Measurements from ENCODE around the gene NOP16. TPM values are rescaled to one million over a fixed set of nuclear protein-coding genes. Genes with fewer than 3 reads are reported as not detected.
A peak's percentile ranks its signal among the peaks of the same experiment; 100 is the strongest.

NOP16 gene, protein sequence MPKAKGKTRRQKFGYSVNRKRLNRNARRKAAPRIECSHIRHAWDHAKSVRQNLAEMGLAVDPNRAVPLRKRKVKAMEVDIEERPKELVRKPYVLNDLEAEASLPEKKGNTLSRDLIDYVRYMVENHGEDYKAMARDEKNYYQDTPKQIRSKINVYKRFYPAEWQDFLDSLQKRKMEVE
- polyA plus RNA-seq, result 10 to 100 TPM; 19.5 to 76.3 (median 25.1) TPM

DNA sequence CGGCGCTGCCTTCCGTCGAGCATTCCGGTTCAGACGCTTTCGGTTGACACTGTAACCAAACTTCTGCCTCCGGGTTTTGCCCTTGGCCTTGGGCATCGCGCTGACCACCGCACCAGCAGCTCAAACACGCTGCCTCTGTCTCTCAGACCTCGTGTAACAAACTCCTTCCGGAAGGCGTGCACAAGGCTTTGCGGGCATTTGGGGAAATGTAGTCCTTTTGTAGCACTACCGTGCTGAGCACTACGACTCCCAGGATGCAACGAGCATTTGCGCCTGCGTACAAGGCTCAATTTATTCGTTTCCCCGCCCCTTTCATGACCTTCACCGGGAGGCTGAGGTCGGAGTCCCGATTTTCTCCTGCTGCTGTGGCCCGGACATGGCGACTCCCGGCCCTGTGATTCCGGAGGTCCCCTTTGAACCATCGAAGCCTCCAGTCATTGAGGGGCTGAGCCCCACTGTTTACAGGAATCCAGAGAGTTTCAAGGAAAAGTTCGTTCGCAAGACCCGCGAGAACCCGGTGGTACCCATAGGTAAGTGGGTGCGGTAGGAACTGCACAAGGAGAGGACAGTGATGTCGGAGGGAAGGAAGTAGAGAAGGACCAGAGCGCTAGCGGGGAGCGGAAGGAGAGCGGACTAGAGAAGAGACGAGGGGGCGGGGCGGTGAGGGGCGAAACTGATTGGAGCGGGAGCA is at the start of gene NOP16, which contains the start of gene HIGD2A:
Gene NOP16 (minus strand): TSS at position 155 of the 691 bp plus-strand sequence. CDS start 59 bp downstream, at position 96.
Gene HIGD2A (plus strand): TSS at position 308 of the 691 bp plus-strand sequence. CDS start 69 bp downstream, at position 377.
- peak within 1 kb of the TSS; percentile 86 for H3K27ac ChIP-seq (ENCODE audit: low read depth, low read length)
- WGBS, 3 donors, result 0 to 1% (median 1%) methylated on average over 47 of the region's 47 CpGs

DNA sequence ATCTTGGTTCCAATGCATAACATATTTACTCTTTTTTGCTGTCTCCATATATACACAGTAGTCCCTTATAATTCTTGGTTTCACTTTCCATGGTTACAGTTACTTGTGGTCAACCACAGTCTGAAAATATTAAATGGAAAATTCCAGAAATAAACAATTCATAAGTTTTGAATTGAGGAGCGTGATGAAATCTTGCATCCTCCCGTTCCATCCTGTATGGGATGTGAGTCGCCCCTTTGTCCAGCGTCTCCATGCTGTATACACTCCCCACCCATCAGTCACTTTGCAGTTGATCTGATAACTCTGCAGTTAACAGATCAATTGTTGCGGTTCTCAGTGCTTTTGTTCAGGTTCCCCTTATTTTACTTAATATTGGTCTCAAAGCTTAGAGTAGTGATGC is 48.3 kb upstream of the NOP16 start:
- H3K27ac ChIP-seq (ENCODE audit: low read depth, low read length), result no peak overlapping the region
- WGBS, 3 donors, result 23 to 47% (median 25%) methylated on average over 5 of the region's 5 CpGs

DNA sequence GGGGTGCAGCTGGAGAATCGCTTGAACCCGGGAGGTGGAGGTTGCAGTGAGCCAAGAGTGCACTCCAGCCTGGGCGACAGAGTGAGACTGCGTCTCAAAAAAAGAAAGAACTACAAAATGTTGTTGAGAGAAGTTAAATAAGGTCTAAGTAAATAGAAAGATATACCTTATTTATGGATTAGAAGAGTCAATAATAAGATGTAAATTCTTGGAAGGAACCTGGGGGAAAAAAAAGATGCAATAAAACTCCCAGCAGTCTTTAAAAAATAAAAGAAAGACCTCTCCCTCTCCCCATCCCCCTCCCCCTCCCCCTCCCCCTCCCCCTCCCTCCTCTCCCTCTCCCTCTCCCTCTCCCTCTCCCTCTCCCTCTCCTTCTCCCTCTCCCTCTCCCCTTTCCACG is 44.3 kb upstream of the NOP16 start:
- H3K27ac ChIP-seq (ENCODE audit: low read depth, low read length), result no peak overlapping the region
- 84 to 94% (median 91%) methylated on average over 4 of the region's 5 CpGs for WGBS, 3 donors

DNA sequence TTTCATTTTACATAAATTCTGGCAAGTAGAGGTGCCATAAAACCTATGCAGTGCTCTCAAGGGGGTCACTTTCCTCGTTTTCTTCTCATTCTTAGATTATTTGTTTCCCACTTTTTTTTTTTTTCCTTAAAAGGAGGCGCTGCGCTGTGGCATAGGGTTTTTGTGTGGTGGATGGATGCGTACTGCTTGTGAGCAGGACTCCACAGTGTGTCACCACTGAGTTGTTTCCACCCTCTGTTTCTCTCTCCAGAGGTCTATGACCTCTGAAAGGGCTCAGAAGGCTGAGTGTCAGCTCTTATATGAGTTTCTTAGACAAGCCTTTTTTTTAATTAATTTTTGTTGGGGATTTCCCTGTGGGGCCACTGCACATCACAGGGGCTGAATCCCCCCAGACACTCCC is 41.6 kb upstream of the NOP16 start:
- H3K27ac ChIP-seq (ENCODE audit: low read depth, low read length), result no peak overlapping the region
- WGBS, 3 donors, result 61 to 71% (median 69%) methylated on average over 4 of the region's 4 CpGs

DNA sequence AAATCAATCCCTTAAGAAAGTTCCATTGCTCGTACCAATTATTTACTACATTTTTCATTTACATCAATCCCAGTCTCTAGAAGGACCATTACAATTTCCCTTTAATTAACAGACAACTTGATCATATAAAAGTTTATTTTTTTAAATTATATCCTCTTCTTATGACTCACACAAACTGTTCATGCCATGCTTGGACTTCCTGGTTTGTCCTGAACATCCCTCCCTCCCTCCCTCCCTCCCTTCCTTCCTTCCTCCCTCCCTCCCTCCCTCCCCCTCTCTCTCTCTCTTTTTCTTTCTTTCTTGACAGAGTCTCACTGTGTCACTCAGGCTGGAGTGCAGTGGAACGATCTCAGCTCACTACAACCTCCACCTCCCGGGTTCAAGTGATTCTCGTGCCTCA is 39.6 kb upstream of the NOP16 start:
- 61 to 70% (median 68%) methylated on average over 4 of the region's 4 CpGs for WGBS, 3 donors
- no peak overlapping the region for H3K27ac ChIP-seq (ENCODE audit: low read depth, low read length)

DNA sequence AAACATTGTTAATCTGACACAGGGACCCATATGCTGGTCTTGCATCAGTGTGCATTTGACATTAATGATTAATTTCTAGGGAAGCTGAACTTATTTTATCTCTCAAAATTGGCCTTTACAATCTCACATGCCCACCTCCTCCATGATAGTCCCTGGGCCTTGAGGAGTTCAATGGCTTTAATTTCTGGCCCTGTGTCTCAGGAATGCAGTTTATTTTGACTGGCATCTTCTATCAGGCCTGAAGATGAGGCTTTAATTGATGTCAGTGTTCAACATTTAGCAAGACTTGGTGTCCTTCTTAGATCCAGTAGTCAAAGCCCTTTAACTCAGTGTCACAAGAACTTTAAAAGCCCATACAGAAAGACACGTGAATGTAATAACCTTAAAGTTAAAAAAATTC is 38.5 kb upstream of the NOP16 start:
- WGBS, 3 donors, result 69 to 95% (median 85%) methylated on average over 1 of the region's 1 CpG
- H3K27ac ChIP-seq (ENCODE audit: low read depth, low read length), result no peak overlapping the region

DNA sequence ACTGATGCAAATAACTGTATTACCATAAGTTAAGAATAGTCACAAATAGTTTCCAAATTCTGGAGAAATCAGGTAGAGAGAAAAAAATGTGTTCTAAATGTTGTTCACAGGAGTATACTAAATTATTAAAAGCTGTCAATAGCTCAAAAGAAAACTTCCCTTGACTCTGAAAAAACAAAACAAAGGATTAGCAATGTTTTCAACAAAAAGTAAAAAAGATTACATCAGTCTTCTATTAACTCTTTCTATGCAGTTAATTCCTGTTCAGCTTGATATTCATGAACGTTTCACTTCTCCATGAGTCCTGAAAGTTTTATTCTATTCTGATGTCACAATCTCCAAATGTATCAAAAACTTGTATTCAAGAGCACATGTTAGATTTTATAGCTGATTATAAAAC is 37.4 kb upstream of the NOP16 start:
- no peak overlapping the region for H3K27ac ChIP-seq (ENCODE audit: low read depth, low read length)
- WGBS, 3 donors, result 87 to 90% (median 88%) methylated on average over 1 of the region's 1 CpG

DNA sequence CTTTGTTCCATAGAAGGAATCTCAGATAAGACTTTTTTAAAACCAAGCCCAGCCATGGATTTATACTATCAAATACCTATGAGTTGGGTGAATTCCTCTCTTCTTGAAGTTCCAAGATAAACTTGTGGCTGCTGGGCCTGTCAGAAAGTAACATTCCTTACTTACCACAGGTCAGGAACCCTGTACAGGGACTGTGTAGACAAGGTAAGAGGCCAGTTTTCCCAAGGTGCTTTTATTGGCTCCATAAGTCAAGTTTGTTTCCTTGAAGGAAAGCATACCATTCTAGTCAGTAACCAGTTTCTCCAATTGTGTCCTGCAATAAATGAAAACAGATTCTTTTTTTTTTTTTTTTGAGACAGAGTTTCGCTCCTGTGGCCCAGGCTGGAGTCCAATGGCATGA is 36.7 kb upstream of the NOP16 start:
- 85 to 100% (median 100%) methylated on average over 1 of the region's 1 CpG for WGBS, 3 donors
- no peak overlapping the region for H3K27ac ChIP-seq (ENCODE audit: low read depth, low read length)

DNA sequence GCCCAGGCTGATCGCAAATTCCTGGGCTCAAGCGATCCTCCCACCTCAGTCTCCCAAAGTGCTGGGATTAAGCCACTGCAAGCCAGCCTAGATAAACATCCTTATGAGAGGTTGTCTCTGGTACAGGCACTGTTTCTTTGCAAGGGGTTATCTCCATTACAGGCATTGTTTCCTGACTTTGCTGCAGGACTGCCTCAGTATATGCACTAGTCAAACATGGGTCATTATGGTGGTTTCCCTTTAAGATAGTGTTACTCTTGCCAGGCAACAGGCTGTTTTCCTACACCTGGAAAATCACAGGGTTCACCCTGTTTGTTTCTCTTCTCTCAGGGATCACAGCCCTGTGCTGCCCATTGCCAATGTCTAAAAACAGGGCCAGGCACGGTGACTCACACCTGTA is 35.8 kb upstream of the NOP16 start:
- WGBS, 3 donors, result 74 to 92% (median 84%) methylated on average over 3 of the region's 3 CpGs
- H3K27ac ChIP-seq (ENCODE audit: low read depth, low read length), result no peak overlapping the region

DNA sequence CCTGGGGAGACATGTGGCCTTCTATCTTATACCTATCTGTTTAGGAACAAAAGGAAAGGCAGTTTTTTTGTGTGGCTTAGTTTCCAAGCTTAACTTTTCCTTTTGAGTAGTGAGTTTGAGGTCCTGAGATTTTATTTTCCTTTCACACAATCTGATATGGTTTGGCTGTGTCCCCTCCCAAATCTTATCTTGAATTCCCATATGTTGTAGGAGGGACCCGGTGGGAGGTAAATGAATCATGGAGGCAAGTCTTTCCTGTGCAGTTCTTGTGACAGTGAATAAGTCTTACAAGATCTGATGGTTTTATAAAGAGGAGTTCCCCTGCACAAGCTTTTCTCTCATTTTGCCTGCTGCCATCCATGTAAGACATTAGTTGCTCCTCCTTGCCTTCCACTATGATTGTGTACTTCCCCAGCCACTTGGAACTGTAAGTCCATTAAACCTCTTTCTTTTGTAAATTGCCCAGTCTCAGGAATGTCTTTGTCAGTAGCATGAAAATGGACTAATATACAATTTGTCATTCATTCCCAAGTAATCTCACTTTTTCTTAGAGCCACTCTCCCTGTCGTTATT is 32.7 kb upstream of the NOP16 start:
- H3K27ac ChIP-seq (ENCODE audit: low read depth, low read length), result no peak overlapping the region
- WGBS, 3 donors, result 61 to 64% (median 62%) methylated on average over 2 of the region's 2 CpGs

DNA sequence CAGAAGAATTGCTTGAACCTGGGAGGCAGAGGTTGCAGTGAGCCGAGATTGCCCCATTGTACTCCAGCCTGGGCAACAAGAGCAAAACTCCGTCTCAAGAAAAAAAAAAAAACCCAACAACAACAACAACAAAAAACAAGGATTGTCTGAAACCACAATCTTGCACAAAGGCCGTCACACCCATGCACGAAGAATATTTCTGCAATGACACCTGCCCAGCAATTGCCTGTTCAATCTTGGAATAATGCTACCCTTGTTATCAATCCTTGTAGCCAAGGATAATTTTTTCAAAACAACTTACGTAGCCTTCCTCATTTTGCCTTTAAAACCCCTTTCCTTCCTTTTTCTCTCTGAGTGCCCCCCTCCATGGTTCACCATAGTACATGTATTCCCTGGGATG is 31.7 kb upstream of the NOP16 start:
- no peak overlapping the region for H3K27ac ChIP-seq (ENCODE audit: low read depth, low read length)
- WGBS, 3 donors, result 81 to 87% (median 82%) methylated on average over 5 of the region's 5 CpGs

DNA sequence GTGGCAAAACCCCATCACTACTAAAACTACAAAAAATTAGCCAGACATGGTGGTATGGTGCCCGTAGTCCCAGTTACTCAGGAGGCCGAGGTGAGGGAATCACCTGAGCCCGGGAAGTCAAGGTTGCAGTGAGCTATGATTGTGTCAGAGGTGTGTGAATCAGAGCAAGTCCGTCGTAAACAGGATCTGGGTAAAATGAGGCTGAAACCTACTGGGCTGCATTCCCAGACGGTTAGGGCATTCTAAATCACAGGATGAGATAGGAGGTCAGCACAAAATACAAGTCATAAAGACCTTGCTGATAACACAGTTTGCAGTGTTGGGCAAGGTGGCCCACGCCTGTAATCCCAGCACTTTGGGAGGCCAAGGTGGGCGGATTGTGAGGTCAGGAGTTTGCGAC is 29.9 kb upstream of the NOP16 start:
- WGBS, 3 donors, result 77 to 91% (median 84%) methylated on average over 9 of the region's 9 CpGs
- H3K27ac ChIP-seq (ENCODE audit: low read depth, low read length), result no peak overlapping the region

DNA sequence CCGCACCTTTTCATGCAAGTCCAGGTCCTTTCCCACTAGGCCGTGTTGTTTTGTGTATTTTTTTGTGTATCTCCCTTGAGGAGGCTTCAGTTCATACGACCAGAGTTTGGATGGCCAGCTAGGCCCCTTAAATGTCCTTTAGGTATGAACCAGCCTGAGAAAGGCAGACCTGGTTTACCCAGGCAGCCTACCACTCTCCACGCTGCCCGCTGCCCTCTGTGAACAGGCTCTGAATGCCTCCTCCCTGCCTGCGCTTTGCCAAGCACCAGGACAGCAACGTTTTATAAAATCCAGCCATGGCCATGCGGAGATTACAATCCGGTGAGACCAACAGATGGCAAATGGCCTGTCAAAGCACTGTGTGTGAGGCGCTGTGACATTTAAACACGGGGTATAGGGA is 28.6 kb upstream of the NOP16 start:
- no peak overlapping the region for H3K27ac ChIP-seq (ENCODE audit: low read depth, low read length)
- 81 to 86% (median 82%) methylated on average over 11 of the region's 11 CpGs for WGBS, 3 donors

DNA sequence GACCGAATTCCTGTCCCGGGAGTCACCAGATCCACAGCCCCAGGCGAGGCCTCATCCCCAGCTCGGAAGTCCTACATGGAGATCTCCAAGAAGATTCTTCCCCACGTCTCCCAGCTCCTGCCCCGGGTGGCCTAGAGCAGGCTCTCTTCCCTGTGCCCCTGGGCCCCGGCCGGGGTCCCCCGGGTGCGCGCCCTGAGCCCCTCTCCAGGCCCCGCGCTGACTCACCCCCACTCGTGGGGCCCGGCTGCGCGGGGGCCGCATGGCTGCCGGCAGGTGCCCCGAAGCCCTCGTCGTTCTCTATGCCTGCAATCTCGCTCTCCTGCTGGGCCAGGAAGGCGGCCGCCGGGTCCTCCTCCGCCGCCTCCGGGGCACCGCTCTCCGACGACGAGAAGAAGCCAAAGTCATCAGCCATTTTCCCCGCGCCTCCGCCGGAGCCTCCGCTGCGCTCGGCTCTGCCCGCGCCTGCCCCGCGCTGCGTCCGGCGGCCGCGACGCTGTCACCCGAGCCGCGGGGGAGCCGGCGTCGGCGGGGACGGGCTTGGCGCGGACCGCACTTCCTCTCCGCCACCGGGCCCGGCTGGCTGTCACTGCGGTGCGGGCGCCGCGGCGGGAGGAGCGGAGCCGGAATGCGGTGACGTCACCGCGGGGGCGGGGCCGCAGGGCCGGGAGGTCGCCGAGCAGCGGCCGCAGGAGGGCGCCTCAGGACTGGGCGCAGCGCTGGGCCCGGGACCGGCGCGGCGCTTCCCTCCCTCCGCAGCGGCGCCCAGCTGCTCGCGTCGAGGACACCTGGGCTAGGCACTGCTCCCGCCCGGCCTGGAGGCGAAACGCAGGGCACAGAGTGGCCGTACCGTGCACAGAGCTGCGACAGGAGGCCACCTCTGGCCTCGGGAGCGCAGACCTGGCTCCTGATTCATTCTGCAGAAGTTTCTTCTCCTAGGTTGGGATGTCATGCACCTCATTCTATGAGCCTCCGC is 27.8 kb upstream of the NOP16 start, which contains the start of gene CLTB:
Gene CLTB (minus strand): TSS at position 588 of the 973 bp plus-strand sequence. CDS start 176 bp downstream, at position 412.
- 1 to 2% (median 2%) methylated on average over 74 to 107 of the region's 107 CpGs for WGBS, 3 donors
- H3K27ac ChIP-seq (ENCODE audit: low read depth, low read length), result peak within 1 kb of the TSS; percentile 84

DNA sequence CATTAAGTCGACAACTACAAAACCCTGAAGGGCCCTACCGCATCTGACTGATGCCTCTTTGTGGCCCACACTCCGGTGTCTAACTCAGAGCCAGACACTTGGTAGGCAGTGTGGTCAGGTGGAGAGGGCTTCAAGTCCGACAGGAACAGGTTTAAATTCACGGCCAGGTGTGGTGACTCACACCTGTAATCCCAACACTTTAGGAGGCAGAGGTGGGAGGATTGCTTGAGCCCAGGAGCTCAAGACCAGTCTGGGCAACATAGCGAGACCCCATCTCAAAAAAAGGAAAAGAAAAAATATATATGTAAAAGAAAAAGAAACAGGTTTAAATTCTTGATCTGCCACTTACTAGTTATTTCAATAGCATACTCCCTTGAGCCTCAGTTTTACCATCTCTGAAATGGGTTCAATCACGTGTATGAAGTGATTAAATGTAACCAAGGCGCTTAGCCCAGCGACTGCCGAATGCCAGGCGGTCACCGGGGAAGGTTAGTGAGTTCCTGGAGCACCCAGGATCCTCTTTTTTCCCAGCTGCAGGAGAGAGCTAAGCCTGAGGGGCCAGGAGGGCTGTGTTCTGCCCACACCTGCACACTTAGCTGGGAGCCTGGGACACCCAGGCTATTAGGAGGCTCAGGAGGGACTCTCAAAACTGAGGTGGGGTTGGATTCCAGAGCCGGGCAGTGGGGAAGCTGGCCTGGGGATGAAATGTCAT is 27.0 kb upstream of the NOP16 start:
- 57 to 69% (median 68%) methylated on average over 13 of the region's 13 CpGs for WGBS, 3 donors

DNA sequence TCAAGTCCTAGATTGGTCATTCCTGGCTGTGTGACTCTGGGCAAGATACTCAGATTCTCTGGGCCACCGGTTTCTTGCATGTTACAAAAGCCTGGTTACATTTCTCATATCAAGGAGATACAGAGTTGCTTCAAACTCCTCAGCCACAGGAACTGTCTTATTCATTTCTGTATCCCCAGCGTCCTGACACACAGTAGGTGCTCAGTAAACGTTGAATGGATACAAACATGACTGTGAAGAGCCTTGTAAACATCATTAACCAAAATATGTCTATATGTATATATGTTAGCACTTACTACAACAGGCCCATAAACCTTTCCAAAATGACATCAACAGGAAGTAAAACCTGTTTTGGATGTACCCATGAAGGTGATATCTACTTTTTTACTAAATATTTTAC is 26.3 kb upstream of the NOP16 start:
- H3K27ac ChIP-seq (ENCODE audit: low read depth, low read length), result no peak overlapping the region
- 57 to 76% (median 69%) methylated on average over 3 of the region's 3 CpGs for WGBS, 3 donors

More for the DNA sequence above, 27.0 kb upstream of the NOP16 start:
- no peak overlapping the region for H3K27ac ChIP-seq (ENCODE audit: low read depth, low read length)

DNA sequence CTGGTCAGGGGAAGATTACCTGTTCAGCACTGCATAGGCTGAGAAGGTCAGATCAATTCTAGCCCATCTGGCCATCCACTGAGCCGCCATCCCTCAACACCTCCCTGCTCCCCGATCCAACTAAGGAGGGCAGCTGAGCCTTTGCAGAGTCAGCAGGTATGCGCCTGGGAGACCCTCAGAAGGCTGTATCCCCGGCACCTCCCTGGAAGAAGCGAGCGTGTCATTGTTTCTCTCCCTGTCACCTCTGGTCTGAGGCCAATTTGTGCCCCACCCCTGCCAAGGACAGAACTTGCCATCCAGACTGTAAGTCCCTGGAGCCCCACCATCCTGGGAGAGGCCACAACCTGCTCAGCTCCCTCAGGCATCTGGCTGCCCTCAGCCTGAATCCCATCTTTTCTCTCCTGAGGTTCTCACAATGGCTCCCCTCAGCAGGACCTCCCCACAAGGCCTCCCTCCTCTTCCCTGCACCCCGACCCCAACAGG is 25.4 kb upstream of the NOP16 start:
- no peak overlapping the region for H3K27ac ChIP-seq (ENCODE audit: low read depth, low read length)
- WGBS, 3 donors, result 81 to 92% (median 82%) methylated on average over 7 of the region's 7 CpGs

DNA sequence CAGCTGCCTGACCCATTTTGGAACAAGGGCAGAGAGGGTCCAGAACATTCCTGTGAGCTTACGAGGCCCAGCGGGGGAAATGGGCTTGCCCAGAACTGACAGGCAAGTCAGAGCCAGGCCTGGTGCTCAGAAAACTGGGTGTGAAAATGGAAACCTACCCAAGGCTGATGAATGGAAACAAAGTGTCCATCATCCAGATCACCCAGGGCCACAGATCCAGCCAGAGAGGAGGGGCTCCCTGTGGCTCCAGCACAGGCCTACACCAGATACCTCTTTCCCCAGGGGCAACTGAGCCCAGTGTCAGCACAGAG is 24.8 kb upstream of the NOP16 start:
- H3K27ac ChIP-seq (ENCODE audit: low read depth, low read length), result no peak overlapping the region
- WGBS, 3 donors, result 55 to 82% (median 78%) methylated on average over 2 of the region's 2 CpGs

Data from adipose tissue (tissue), 3 donors.